Brain microvascular endothelial cell (primary cell): ENCODE measurements around the gene BBS1.

Experiments
- DNase-seq: peaks from one replicate; pipeline ENCODE4 v3.0.0-alpha.2; 2020
- H3K27ac ChIP-seq: fragments of 250-450 bp; sonication (Bioruptor Pico); 2 replicates; pipeline ENCODE4 v1.5.1; 2020; ENCODE audit warnings: mild to moderate bottlenecking, moderate library complexity
- H3K27me3 ChIP-seq: fragments of 250-450 bp; sonication (Bioruptor Pico); replicated peaks from 2 replicates; pipeline ENCODE4 v1.5.1; 2020; ENCODE audit warnings: mild to moderate bottlenecking
- H3K36me3 ChIP-seq: fragments of 250-450 bp; sonication (Bioruptor Pico); replicated peaks from 2 replicates; pipeline ENCODE4 v1.5.1; 2020; ENCODE audit warnings: mild to moderate bottlenecking
- H3K4me3 ChIP-seq: 2 replicates; pipeline ENCODE4 v1.5.1; 2011; ENCODE audit warnings: low read depth, mild to moderate bottlenecking, control low read depth, low read length, moderate library complexity
- in situ Hi-C: cut with HindIII; loops from 2 replicates; pipeline ENCODE4 v1.10.0; 2017; ENCODE audit warnings: low sequenced_read_pairs, low pct_ligation_motif_present
- TF ChIP-seq, protein P1 (sequence below): IDR thresholded peaks from 2 replicates; pipeline ENCODE4 v1.5.1; 2011; ENCODE audit warnings: low read depth, mild to moderate bottlenecking, moderate library complexity, low read length, control low read depth, inconsistent platforms; ENCODE audit errors: missing control alignments

The BBS1 gene

DNA sequence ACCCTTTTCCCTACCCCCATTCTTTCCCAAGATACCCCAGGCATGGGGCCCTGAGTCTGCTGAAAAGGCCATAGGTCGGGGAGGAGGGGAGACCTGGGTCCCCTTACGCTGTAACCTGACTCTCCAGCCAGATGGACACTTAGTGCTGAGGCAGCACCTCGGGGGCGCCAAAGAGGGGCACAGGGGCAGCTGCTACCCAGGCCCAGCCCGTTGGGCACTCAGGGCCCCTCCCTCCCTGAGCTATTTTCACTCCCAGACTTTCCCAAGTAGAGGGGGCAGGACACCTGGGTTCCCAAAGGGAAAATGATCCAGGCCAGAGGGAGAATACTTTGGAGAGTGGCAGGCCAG, 37.2 kb downstream of the BBS1 start:
- Histone ChIP-seq H3K27ac (no peak overlapping the region), H3K4me3 (no peak overlapping the region), H3K36me3 (no peaks in the 10 kb centered on the region), H3K27me3 (no peaks in the 10 kb centered on the region)
- TF ChIP-seq, protein P1, sequence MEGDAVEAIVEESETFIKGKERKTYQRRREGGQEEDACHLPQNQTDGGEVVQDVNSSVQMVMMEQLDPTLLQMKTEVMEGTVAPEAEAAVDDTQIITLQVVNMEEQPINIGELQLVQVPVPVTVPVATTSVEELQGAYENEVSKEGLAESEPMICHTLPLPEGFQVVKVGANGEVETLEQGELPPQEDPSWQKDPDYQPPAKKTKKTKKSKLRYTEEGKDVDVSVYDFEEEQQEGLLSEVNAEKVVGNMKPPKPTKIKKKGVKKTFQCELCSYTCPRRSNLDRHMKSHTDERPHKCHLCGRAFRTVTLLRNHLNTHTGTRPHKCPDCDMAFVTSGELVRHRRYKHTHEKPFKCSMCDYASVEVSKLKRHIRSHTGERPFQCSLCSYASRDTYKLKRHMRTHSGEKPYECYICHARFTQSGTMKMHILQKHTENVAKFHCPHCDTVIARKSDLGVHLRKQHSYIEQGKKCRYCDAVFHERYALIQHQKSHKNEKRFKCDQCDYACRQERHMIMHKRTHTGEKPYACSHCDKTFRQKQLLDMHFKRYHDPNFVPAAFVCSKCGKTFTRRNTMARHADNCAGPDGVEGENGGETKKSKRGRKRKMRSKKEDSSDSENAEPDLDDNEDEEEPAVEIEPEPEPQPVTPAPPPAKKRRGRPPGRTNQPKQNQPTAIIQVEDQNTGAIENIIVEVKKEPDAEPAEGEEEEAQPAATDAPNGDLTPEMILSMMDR: no peak
- DNase-seq: no peak
- in situ Hi-C loops: no loop called here

DNA sequence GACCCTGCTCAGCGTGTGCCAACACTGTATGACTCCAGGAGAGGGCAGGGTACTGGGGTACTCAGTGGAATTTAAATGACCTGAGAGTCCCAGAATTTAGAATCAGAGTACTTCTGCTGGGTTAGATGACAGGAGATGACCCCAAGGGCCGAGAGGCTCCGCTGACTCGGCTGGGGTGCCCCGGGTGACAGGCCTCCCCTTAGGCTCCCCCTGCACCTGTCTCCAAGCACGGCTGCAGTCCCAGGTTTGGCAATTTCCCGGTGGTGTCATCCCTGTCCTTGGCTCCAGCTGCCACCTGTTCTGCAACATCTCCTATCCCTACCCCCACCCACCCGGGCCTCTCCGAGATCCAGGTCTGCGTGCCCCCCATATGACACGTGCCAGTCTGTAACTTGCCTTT, 37.6 kb downstream of the BBS1 start:
- TF ChIP-seq, protein P1: no peak
- in situ Hi-C loops: no loop called here

DNA sequence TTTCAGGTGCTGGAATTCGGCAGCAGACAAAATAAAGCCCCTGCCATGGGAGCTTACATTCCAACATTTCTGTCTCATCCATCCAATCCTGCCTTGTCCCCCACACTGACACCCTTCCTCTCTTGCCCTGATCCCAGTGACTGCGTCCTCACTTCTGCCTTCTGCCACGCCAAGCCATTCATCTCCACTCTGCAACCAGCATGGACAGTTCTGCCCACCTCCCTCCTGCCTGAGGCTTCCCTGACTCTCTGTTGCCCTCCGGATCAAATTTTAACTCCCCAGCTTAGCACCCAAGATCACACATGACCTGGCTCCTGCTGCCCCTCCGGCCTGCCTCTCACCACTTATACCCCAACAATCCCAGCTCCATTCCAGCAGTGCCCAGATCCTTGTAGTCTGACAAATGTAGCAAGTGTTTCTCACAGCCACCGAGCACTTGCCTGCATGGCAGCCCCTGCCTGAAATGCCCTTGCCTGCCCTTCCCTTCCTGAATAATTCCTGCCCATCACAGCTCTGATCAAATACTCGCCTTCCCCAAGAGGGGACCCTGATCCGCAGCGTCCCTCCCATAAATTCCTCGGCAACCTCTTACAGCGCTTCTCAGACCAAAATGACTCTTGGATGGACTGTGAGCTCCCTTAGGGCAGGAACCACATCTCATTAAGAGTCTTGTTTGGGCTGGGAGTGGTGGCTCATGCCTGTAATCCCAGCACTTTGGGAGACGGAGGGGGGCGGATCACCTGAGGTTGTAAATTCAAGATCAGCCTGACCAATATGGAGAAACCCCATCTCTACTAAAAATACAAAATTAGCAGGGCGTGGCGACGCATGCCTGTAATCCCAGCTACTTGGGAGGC, 38.6 kb downstream of the BBS1 start:
- H3K27me3 ChIP-seq: no peaks in the 10 kb centered on the region
- no peak overlapping the region for H3K4me3 ChIP-seq
- in situ Hi-C loops: no loop called here
- H3K36me3 ChIP-seq: no peaks in the 10 kb centered on the region
- TF ChIP-seq, protein P1: no peak
- DNase-seq: no peak
- no peak overlapping the region for H3K27ac ChIP-seq

More for the DNA sequence above, 37.6 kb downstream of the BBS1 start:
- DNase-seq: no peak
- Histone ChIP-seq H3K36me3 (no peaks in the 10 kb centered on the region), H3K27ac (no peak overlapping the region), H3K27me3 (no peaks in the 10 kb centered on the region), H3K4me3 (no peak overlapping the region)

DNA sequence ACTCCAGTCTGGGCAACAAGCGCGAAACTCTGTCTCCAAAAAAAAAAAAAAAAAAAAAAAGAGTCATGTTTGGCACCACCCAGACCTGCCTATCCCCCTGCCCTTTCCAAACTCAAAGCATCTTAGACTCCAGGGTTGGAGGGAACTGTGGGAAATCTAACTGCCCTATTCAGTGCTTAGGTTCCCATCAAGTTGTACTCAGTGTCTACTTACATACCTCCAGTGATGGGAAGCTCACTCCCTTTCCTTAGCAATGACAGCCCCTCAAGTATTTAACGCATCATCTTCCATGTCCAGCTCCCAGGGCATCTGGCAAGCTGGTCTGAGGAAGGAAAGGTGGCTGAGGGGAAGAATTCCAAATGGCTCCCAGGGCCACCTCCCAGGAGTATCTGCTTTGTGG, 39.3 kb downstream of the BBS1 start:
- Histone ChIP-seq H3K27me3 (no peaks in the 10 kb centered on the region), H3K4me3 (no peak overlapping the region), H3K27ac (no peak overlapping the region), H3K36me3 (no peaks in the 10 kb centered on the region)
- in situ Hi-C loops: no loop called here
- TF ChIP-seq, protein P1: no peak
- no peak for DNase-seq

DNA sequence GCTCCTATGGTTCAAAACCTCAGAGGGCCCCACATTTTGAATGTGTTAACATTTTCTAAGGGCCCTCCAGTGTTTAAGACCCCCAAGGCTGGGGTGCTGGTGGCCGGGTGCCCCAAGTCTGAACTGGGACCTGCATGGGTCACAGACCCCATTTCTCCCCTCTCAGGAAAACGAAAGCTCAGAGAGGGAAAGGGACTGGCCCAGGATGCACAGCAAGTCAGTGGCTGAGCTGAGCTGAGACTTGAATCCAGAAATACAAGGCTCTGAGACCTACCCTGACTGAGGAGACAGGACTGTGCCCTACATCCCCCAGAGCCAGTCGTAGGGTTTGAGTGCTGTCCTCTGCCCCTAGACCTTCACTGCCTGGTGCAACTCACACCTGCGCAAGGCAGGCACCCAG, 40.5 kb downstream of the BBS1 start:
- in situ Hi-C loops: no loop called here
- H3K4me3 ChIP-seq: no peak overlapping the region
- no peaks in the 10 kb centered on the region for H3K27me3 ChIP-seq
- TF ChIP-seq, protein P1: no peak
- no peak for DNase-seq
- H3K36me3 ChIP-seq: no peaks in the 10 kb centered on the region
- H3K27ac ChIP-seq: no peak overlapping the region

DNA sequence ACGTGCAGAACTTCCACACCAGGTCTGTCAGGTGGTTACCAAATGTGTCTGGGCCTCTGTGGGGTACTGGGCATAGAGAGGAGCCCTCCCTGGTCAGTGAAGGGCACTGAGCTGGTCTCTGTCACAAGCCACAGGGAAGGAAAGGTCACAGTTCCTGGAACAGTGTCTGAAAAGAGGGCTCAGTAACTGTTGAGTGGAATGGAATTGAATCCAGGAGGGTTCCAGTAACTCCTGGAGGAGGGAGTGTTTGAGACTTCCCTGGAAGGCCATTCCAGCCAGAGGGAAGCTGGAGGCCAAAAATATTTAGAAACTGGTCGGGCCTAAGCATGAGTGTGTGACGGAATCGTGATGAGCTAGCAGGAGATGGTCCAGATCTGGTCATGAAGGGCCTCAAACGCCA, 44.2 kb downstream of the BBS1 start:
- H3K4me3 ChIP-seq: no peak overlapping the region
- no peaks in the 10 kb centered on the region for H3K27me3 ChIP-seq
- no peak for DNase-seq

More for the DNA sequence above, 44.2 kb downstream of the BBS1 start:
- TF ChIP-seq, protein P1: no peak
- Histone ChIP-seq H3K27ac (no peak overlapping the region), H3K36me3 (no peaks in the 10 kb centered on the region)
- in situ Hi-C loops: no loop called here
